ENCODE measurements around the gene ZNF292.
A peak's percentile ranks its signal among the peaks of the same experiment; 100 is the strongest.
"Not testable (repeated sequence)": the region's sequence is repeated elsewhere in the genome, so short reads cannot be mapped to it uniquely, and the experiment has no call there.

The ZNF292 gene

DNA sequence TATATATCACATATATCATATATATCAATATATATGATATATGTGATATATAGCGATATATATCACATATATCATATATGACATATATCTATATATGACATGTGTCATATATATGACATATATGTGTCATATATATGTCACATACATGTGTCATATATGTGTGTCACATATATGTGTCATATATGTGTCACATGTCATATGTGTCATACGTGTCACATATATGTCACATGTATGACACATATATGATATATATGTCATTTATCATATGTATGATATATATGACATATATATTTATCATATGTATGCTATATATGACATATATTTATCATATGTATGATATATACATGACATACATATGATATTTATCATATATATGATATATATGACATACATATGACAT is 27.6 kb upstream of the ZNF292 start:
- H4K20me1 ChIP-seq (ENCODE audit: control insufficient read depth, insufficient read depth, low read depth, low read length), result no peaks in the 10 kb centered on the region
- no peaks in the 10 kb centered on the region for H3K27me3 ChIP-seq (ENCODE audit: control insufficient read depth, low read length)
- no peak overlapping the region for H3K4me3 ChIP-seq (ENCODE audit: low read length)
- no peaks in the 10 kb centered on the region for H3K9me2 ChIP-seq (replicated peaks; ENCODE audit: control insufficient read depth, low read length)
- TF ChIP-seq, protein P1, sequence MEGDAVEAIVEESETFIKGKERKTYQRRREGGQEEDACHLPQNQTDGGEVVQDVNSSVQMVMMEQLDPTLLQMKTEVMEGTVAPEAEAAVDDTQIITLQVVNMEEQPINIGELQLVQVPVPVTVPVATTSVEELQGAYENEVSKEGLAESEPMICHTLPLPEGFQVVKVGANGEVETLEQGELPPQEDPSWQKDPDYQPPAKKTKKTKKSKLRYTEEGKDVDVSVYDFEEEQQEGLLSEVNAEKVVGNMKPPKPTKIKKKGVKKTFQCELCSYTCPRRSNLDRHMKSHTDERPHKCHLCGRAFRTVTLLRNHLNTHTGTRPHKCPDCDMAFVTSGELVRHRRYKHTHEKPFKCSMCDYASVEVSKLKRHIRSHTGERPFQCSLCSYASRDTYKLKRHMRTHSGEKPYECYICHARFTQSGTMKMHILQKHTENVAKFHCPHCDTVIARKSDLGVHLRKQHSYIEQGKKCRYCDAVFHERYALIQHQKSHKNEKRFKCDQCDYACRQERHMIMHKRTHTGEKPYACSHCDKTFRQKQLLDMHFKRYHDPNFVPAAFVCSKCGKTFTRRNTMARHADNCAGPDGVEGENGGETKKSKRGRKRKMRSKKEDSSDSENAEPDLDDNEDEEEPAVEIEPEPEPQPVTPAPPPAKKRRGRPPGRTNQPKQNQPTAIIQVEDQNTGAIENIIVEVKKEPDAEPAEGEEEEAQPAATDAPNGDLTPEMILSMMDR (IDR thresholded peaks at IDR 0.05; ENCODE audit: low read depth, low read length, poor library complexity, severe bottlenecking), result no peak
- no peak for TF ChIP-seq EZH2phosphoT487 (IDR thresholded peaks at IDR 0.05; ENCODE audit: borderline replicate concordance, low read length)
- peaks cover 4% of the 10 kb centered on the region for H3K4me1 ChIP-seq (ENCODE audit: control insufficient read depth, low read length)
- H3K4me2 ChIP-seq (ENCODE audit: low read length), result no peak overlapping the region
- H3F3A ChIP-seq (ENCODE audit: control insufficient read depth, insufficient read depth), result peaks cover 4% of the 10 kb centered on the region; the same call in 1 of the 2 replicates
- H3K79me2 ChIP-seq (ENCODE audit: control insufficient read depth, low read length), result no peaks in the 10 kb centered on the region
- no peaks in the 10 kb centered on the region for H3K9me3 ChIP-seq (ENCODE audit: control insufficient read depth, insufficient read depth, low read length)
- H3K27ac ChIP-seq (ENCODE audit: low read depth, low read length), result no peak overlapping the region
- no peaks in the 10 kb centered on the region for H3K36me3 ChIP-seq (ENCODE audit: control insufficient read depth, low read length)

GRCh38 chr6:87136963-87137362 is 18.4 kb upstream of the ZNF292 start:
- Histone ChIP-seq H3K27me3 (ENCODE audit: control insufficient read depth, low read length) (0 out of 2 replicates have a peak, but pooled peaks cover 2% of the 10 kb centered on the region), H3K9me2 (replicated peaks; ENCODE audit: control insufficient read depth, low read length) (no peaks in the 10 kb centered on the region), H3K4me3 (ENCODE audit: low read length) (no peak overlapping the region), H3K79me2 (ENCODE audit: control insufficient read depth, low read length) (no peaks in the 10 kb centered on the region), H3K9me3 (ENCODE audit: control insufficient read depth, insufficient read depth, low read length) (no peaks in the 10 kb centered on the region), H3K36me3 (ENCODE audit: control insufficient read depth, low read length) (no peaks in the 10 kb centered on the region), H4K20me1 (ENCODE audit: control insufficient read depth, insufficient read depth, low read depth, low read length) (no peaks in the 10 kb centered on the region), H3K4me2 (ENCODE audit: low read length) (no peak overlapping the region), H3K27ac (ENCODE audit: low read depth, low read length) (no peak overlapping the region), H3F3A (ENCODE audit: control insufficient read depth, insufficient read depth) (no peaks in the 10 kb centered on the region), H3K4me1 (ENCODE audit: control insufficient read depth, low read length) (no peaks in the 10 kb centered on the region)
- TF ChIP-seq, protein P1 (IDR thresholded peaks at IDR 0.05; ENCODE audit: low read depth, low read length, poor library complexity, severe bottlenecking), result no peak
- no peak for TF ChIP-seq EZH2phosphoT487 (IDR thresholded peaks at IDR 0.05; ENCODE audit: borderline replicate concordance, low read length)

- TF ChIP-seq, protein P1 (IDR thresholded peaks at IDR 0.05; ENCODE audit: low read depth, low read length, poor library complexity, severe bottlenecking), result peak; percentile 78
- no peak for TF ChIP-seq EZH2phosphoT487 (IDR thresholded peaks at IDR 0.05; ENCODE audit: borderline replicate concordance, low read length)
- Histone ChIP-seq H3K9me3 (ENCODE audit: control insufficient read depth, insufficient read depth, low read length) (no peaks in the 10 kb centered on the region), H3K27ac (ENCODE audit: low read depth, low read length) (no peak overlapping the region), H3K27me3 (ENCODE audit: control insufficient read depth, low read length) (0 out of 2 replicates have a peak, but pooled peaks cover 2% of the 10 kb centered on the region), H3F3A (ENCODE audit: control insufficient read depth, insufficient read depth) (no peaks in the 10 kb centered on the region), H3K4me1 (ENCODE audit: control insufficient read depth, low read length) (no peaks in the 10 kb centered on the region), H4K20me1 (ENCODE audit: control insufficient read depth, insufficient read depth, low read depth, low read length) (no peaks in the 10 kb centered on the region), H3K79me2 (ENCODE audit: control insufficient read depth, low read length) (no peaks in the 10 kb centered on the region), H3K9me2 (replicated peaks; ENCODE audit: control insufficient read depth, low read length) (no peaks in the 10 kb centered on the region), H3K4me2 (ENCODE audit: low read length) (no peak overlapping the region), H3K36me3 (ENCODE audit: control insufficient read depth, low read length) (no peaks in the 10 kb centered on the region), H3K4me3 (ENCODE audit: low read length) (no peak overlapping the region)
Observed at GRCh38 chr6:87139236-87139635, 16.1 kb upstream of the ZNF292 start.

DNA sequence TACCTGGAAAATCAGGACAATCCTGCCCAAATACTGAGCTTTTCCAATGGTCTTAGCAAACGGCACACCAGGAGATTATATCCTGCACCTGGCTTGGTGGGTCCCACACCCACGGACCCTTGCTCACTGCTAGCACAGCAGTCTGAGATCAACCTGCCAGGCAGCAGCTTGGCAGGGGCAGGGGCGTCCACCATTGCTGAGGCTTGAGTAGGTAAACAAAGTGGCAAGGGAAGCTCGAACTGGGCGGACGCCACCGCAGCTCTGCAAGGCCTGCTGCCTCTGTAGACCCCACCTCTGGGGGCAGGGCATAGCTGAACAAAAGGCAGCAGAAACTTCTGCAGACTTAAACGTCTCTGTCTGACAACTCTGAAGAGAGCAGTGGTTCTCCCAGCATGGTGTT is 15.4 kb upstream of the ZNF292 start:
- not testable (repeated sequence) for H3K4me2 ChIP-seq (ENCODE audit: low read length); H3K27me3 ChIP-seq (ENCODE audit: control insufficient read depth, low read length); H3K9me3 ChIP-seq (ENCODE audit: control insufficient read depth, insufficient read depth, low read length); H3K36me3 ChIP-seq (ENCODE audit: control insufficient read depth, low read length); H3F3A ChIP-seq (ENCODE audit: control insufficient read depth, insufficient read depth); H3K9me2 ChIP-seq (replicated peaks; ENCODE audit: control insufficient read depth, low read length); H3K4me3 ChIP-seq (ENCODE audit: low read length); H3K27ac ChIP-seq (ENCODE audit: low read depth, low read length); H3K4me1 ChIP-seq (ENCODE audit: control insufficient read depth, low read length); H4K20me1 ChIP-seq (ENCODE audit: control insufficient read depth, insufficient read depth, low read depth, low read length); H3K79me2 ChIP-seq (ENCODE audit: control insufficient read depth, low read length)
